Neural progenitor cell (in vitro differentiated cells): ENCODE data around the gene ARMH4.

Experiments
- CTCF ChIP-seq: fragments of 200-600 bp; sonication (generic); IDR thresholded peaks from 2 replicates; pipeline ENCODE4 v1.5.1; 2017; ENCODE audit warnings: antibody characterized with exemption, mild to moderate bottlenecking
- EZH2 ChIP-seq: fragments of 200-600 bp; sonication (generic); IDR thresholded peaks from 2 replicates; pipeline ENCODE4 v1.6.1; 2017; ENCODE audit warnings: antibody characterized with exemption, mild to moderate bottlenecking, moderate library complexity
- EZH2phosphoT487 ChIP-seq: fragments of 200-600 bp; sonication (generic); IDR thresholded peaks from 2 replicates; pipeline ENCODE4 v1.6.1; 2017; ENCODE audit warnings: antibody characterized with exemption

- TF ChIP-seq CTCF (no peak), EZH2 (no peak), EZH2phosphoT487 (no peak)
Measured at GRCh38 chr14:58191763-58192601, 40.0 kb upstream of the ARMH4 start.
